ENCODE measurements around the gene WDR35. TPM values are rescaled to one million over a fixed set of nuclear protein-coding genes. Genes with fewer than 3 reads are reported as not detected.

WDR35 gene
- total and polyA plus RNA-seq, 3 donors from 2014 or later: 18.5 to 24.9 (median 23.6) TPM

DNA sequence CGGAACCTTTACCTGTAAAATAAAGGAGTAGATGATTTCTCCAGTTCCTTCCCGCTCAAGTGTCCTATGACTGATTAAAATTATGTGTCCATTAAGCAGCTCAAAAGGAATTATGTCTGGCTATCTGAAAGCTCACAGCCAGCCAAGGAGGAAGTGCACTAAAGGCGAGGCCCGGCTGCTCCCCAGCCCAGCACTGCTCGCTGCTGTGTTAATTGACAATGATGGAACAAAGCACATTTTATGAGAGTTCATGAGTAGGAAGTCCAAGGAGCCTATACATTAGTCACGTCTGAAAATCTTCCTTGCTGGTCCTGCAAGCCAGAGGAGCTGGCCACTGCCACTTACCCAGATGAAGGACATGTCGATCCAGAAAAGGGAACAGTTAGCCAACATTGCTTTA, 102.4 kb downstream of the WDR35 start:
- Histone ChIP-seq H3K27ac (no peak overlapping the region), H3K27me3 (no peaks in the 10 kb centered on the region), H3K9me3 (no peaks in the 10 kb centered on the region), H3K4me3 (no peak overlapping the region), H3K36me3 (ENCODE audit: low read depth, missing control alignments) (no peaks in the 10 kb centered on the region), H3K4me1 (no peaks in the 10 kb centered on the region)
- TF ChIP-seq, protein P1, sequence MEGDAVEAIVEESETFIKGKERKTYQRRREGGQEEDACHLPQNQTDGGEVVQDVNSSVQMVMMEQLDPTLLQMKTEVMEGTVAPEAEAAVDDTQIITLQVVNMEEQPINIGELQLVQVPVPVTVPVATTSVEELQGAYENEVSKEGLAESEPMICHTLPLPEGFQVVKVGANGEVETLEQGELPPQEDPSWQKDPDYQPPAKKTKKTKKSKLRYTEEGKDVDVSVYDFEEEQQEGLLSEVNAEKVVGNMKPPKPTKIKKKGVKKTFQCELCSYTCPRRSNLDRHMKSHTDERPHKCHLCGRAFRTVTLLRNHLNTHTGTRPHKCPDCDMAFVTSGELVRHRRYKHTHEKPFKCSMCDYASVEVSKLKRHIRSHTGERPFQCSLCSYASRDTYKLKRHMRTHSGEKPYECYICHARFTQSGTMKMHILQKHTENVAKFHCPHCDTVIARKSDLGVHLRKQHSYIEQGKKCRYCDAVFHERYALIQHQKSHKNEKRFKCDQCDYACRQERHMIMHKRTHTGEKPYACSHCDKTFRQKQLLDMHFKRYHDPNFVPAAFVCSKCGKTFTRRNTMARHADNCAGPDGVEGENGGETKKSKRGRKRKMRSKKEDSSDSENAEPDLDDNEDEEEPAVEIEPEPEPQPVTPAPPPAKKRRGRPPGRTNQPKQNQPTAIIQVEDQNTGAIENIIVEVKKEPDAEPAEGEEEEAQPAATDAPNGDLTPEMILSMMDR (IDR thresholded peaks at IDR 0.05): no peak
- no peak for TF ChIP-seq POLR2A (IDR thresholded peaks at IDR 0.05)
- 86 to 90% methylated on average over 7 of the region's 7 CpGs for WGBS, 2 donors
- no peak for DNase-seq
- intact Hi-C loops (cut with DNase I; ENCODE audit: low total_unique reads): no loop called here

DNA sequence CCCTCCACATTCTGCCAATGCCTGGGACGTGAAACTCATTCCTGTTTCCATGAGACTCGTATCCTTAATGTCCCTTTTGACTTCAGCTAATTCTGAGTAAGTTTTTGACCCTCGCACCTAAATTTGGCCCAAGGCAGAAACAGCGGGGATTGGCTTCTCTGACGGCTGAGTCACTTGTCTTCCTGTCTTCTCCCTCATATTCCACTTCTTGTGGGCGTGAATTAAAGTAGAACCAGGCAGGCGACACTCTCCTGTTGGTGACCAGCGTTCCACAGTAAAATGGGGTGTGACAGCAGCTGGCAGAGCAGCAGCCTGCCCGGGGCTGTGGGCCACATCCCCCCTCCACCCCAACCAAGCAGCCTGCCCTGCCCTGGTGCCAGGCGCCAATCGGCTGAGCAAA, 103.6 kb downstream of the WDR35 start:
- DNase-seq: no peak
- no peaks in the 10 kb centered on the region for H3K36me3 ChIP-seq (ENCODE audit: low read depth, missing control alignments)
- H3K4me1 ChIP-seq: no peaks in the 10 kb centered on the region
- intact Hi-C loops (cut with DNase I; ENCODE audit: low total_unique reads): no loop called here
- no peaks in the 10 kb centered on the region for H3K9me3 ChIP-seq
- no peak overlapping the region for H3K27ac ChIP-seq
- H3K4me3 ChIP-seq: no peak overlapping the region
- H3K27me3 ChIP-seq: no peaks in the 10 kb centered on the region
- 80 to 86% methylated on average over 7 to 11 of the region's 11 CpGs for WGBS, 2 donors
- TF ChIP-seq POLR2A (IDR thresholded peaks at IDR 0.05): no peak
- TF ChIP-seq, protein P1 (IDR thresholded peaks at IDR 0.05): no peak

DNA sequence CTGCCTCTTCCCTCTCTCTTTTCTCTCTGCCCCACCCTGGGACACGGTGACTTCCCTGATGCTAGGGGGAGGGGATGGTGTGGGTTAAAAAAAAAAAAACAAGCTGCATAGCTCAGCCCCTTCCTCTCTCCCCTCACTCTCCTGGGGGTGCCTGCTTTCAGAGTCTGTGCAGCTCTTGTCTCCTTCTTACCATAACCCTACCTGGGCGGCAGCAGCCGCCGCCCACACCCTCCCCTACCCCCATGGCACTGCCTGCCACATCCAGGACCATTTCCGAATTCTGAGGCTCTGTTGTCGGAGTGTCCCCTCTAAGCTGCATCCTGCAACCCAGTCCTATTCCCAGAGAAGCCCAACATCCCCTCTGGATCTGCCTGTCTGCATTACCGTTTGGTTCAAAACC, 104.1 kb downstream of the WDR35 start:
- Histone ChIP-seq H3K27me3 (no peaks in the 10 kb centered on the region), H3K36me3 (ENCODE audit: low read depth, missing control alignments) (no peaks in the 10 kb centered on the region), H3K4me1 (no peaks in the 10 kb centered on the region), H3K9me3 (no peaks in the 10 kb centered on the region), H3K27ac (no peak overlapping the region), H3K4me3 (no peak overlapping the region)
- intact Hi-C loops (cut with DNase I; ENCODE audit: low total_unique reads): no loop called here
- TF ChIP-seq POLR2A (IDR thresholded peaks at IDR 0.05): no peak
- TF ChIP-seq, protein P1 (IDR thresholded peaks at IDR 0.05): no peak
- WGBS, 2 donors: 68 to 76% methylated on average over 7 of the region's 7 CpGs
- no peak for DNase-seq

DNA sequence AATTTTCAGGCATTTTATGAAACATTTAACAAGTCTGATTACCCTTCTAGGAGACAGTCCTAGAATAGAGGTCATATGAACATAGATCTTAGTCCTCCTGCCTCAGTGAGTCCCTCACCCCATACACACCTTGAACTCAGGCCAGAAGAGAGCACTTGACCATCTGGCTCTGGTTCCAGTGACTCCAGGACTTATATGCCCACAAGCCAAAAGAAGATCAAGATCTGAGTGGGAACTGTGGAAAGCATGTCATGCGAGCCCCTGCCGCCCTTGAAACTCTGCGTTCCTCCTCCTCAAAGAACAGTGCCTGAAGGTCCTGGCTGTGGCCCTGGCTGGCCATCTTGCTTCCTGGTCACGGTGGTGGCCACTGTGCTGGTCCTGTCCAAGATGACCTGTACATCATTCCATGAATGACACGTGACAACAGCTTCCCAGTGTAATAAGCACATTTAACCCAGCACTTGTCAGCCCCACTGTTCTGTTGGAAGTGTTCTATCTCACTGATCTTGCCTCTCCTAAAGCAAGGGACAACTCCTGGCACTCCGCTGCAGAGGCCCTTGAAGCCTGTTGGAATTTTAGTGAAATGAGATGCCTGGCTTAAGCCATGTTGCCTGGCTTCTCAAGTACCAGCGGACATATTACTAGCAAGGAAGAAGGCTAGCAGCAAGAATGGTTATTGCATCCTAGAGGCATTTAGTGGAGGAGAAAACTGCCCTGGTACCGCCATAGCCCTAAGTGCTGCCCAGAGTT, 105.8 kb downstream of the WDR35 start:
- no peak for TF ChIP-seq POLR2A (IDR thresholded peaks at IDR 0.05)
- Histone ChIP-seq H3K4me1 (no peaks in the 10 kb centered on the region), H3K36me3 (ENCODE audit: low read depth, missing control alignments) (no peaks in the 10 kb centered on the region), H3K27me3 (no peaks in the 10 kb centered on the region), H3K4me3 (no peak overlapping the region), H3K9me3 (no peaks in the 10 kb centered on the region), H3K27ac (no peak overlapping the region)
- WGBS, 2 donors: 93 to 96% methylated on average over 8 of the region's 8 CpGs
- DNase-seq: peak; percentile 0
- intact Hi-C loops (cut with DNase I; ENCODE audit: low total_unique reads): no loop called here

DNA sequence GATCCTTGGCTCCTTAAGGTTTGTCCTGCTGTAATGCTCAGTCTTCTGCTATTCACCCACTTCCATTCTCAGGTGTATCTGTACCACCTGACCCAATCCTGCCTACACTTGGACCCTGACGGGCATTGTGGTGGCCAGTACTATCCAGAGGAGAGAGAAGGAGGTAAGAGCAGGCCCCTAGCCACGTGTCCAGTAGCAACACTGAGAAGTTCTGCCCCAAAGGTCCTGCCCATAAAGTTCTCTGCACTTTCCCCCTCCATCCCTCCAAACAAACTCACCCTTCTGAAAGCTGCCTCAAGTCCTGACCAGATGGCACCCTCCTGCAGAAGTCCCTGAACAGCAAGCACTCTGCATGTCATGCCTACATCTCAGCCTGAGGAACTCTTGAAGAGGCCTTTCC, 106.4 kb downstream of the WDR35 start:
- Histone ChIP-seq H3K9me3 (no peaks in the 10 kb centered on the region), H3K36me3 (ENCODE audit: low read depth, missing control alignments) (no peaks in the 10 kb centered on the region), H3K27me3 (no peaks in the 10 kb centered on the region), H3K4me3 (no peak overlapping the region), H3K4me1 (no peaks in the 10 kb centered on the region), H3K27ac (no peak overlapping the region)
- no peak for TF ChIP-seq POLR2A (IDR thresholded peaks at IDR 0.05)
- TF ChIP-seq, protein P1 (IDR thresholded peaks at IDR 0.05): no peak
- DNase-seq: no peak
- intact Hi-C loops (cut with DNase I; ENCODE audit: low total_unique reads): no loop called here
- WGBS, 2 donors: 30 to 33% methylated on average over 2 of the region's 2 CpGs

Data from testis (tissue), 3 donors.